A673 (cell line): ENCODE results near the gene VCAN. TPM values are rescaled to one million over a fixed set of nuclear protein-coding genes. Genes with fewer than 3 reads are reported as not detected.

Experiments
- BruUV-seq: library from RNA; stranded (reverse); fragments of 400-500 nt; replicated peaks from 2 replicates; lab custom pipeline; 2021; lab: Mats Ljungman, UMichigan
- CTCF ChIA-PET: fragments of 300-600 bp; sonication (Branson Sonifier 250); formaldehyde crosslinking; loops from one replicate; lab custom pipeline; 2022; ENCODE audit warnings: antibody characterized with exemption; lab: Charles Lee
- POLR2A ChIA-PET: fragments of 300-600 bp; sonication (Branson Sonifier 250); formaldehyde crosslinking; loops from one replicate; lab custom pipeline; 2022; ENCODE audit warnings: antibody characterized with exemption; ENCODE audit not compliant: low non-redundant PET; lab: Charles Lee
- DNase-seq: peaks from one replicate; pipeline ENCODE4 v3.0.0-alpha.2; 2015; ENCODE audit warnings: low spot score
- H3K27ac ChIP-seq: fragments of 200-600 bp; sonication (generic); 2 replicates; pipeline ENCODE4 v1.5.1; 2016; ENCODE audit warnings: mixed run types, low read depth, mild to moderate bottlenecking, mixed read lengths, antibody characterized with exemption, low read length; ENCODE audit not compliant: poor library complexity, severe bottlenecking
- H3K27me3 ChIP-seq: fragments of 200-600 bp; sonication (generic); replicated peaks from 2 replicates; pipeline ENCODE4 v1.6.1; 2017; ENCODE audit warnings: mixed run types, low read depth, mild to moderate bottlenecking, mixed read lengths, antibody characterized with exemption, low read length; ENCODE audit not compliant: insufficient read depth, poor library complexity
- H3K36me3 ChIP-seq: fragments of 200-600 bp; sonication (generic); 2 replicates; pipeline ENCODE4 v1.6.1; 2016; ENCODE audit warnings: mixed run types, mild to moderate bottlenecking, mixed read lengths, antibody characterized with exemption, low read length; ENCODE audit not compliant: insufficient read depth, poor library complexity, severe bottlenecking
- H3K4me1 ChIP-seq: fragments of 200-600 bp; sonication (generic); 2 replicates; pipeline ENCODE4 v1.6.1; 2017; ENCODE audit warnings: mixed run types, mild to moderate bottlenecking, mixed read lengths, antibody characterized with exemption, low read length; ENCODE audit not compliant: insufficient read depth, poor library complexity, severe bottlenecking
- H3K4me3 ChIP-seq: fragments of 200-600 bp; sonication (generic); 2 replicates; pipeline ENCODE4 v1.5.1; 2016; ENCODE audit warnings: low read depth, mixed run types, mild to moderate bottlenecking, mixed read lengths, low read length; ENCODE audit not compliant: poor library complexity, severe bottlenecking
- H3K9me3 ChIP-seq: fragments of 200-600 bp; sonication (generic); 2 replicates; pipeline ENCODE4 v1.6.1; 2016; ENCODE audit warnings: mixed run types, low read depth, mild to moderate bottlenecking, mixed read lengths, antibody characterized with exemption, low read length; ENCODE audit not compliant: poor library complexity, severe bottlenecking
- CTCF ChIP-seq: fragments of 300-800, 200-600 bp; sonication (generic); conservative IDR thresholded peaks from 2 replicates; pipeline ENCODE4 v1.5.1; 2017; ENCODE audit warnings: low read depth, mild to moderate bottlenecking, antibody characterized with exemption, low read length, moderate library complexity, mixed read lengths
- EZH2 ChIP-seq: fragments of 200-600 bp; sonication (generic); IDR thresholded peaks from 2 replicates; pipeline ENCODE4 v1.6.1; 2017; ENCODE audit warnings: borderline replicate concordance, low read depth, mild to moderate bottlenecking, mixed read lengths, antibody characterized with exemption, low read length; ENCODE audit not compliant: poor library complexity, severe bottlenecking
- intact Hi-C: fragments of 100-400 bp; cut with micrococcal nuclease; formaldehyde crosslinking; loops from one replicate; pipeline ENCODE4 v1.10.0; 2022; ENCODE audit not compliant: unreplicated experiment
- total RNA-seq: library from RNA; stranded (reverse); gene quantifications from 2 replicates; pipeline ENCODE4 v1.2.3, GENCODE V29; 2021

The VCAN gene
- total RNA-seq, 1 experiment from 2014 or later: 0.90 TPM

GRCh38 chr5:83564069-83564749, 92.7 kb downstream of the VCAN start:
- Histone ChIP-seq H3K27ac (no peak overlapping the region), H3K27me3 (peaks cover 4% of the 10 kb centered on the region), H3K9me3 (no peaks in the 10 kb centered on the region), H3K4me3 (no peak overlapping the region), H3K36me3 (no peaks in the 10 kb centered on the region), H3K4me1 (no peaks in the 10 kb centered on the region)
- DNase-seq: peak; percentile 52
- no TSS peak for BruUV-seq
- intact Hi-C loops: loop anchor here (1.0 to 5.0 kb wide), 2 partner anchors 922 to 1212 kb away; no protein-coding TSS in a partner anchor
- TF ChIP-seq CTCF (peak; percentile 68), EZH2 (no peak)
- CTCF ChIA-PET: no interaction called here
- POLR2A ChIA-PET: no interaction called here

- no TSS peak for BruUV-seq
- Histone ChIP-seq H3K27ac (no peak overlapping the region), H3K4me1 (no peaks in the 10 kb centered on the region), H3K4me3 (no peak overlapping the region), H3K9me3 (no peaks in the 10 kb centered on the region), H3K27me3 (no peaks in the 10 kb centered on the region), H3K36me3 (no peaks in the 10 kb centered on the region)
- intact Hi-C loops: no loop called here
- ChIA-PET CTCF (no interaction called here), POLR2A (no interaction called here)
- DNase-seq: no peak
- TF ChIP-seq EZH2 (no peak), CTCF (no peak)
Measured at GRCh38 chr5:83567741-83568140, 96.2 kb downstream of the VCAN start.

- H3K27me3 ChIP-seq: no peaks in the 10 kb centered on the region
- TF ChIP-seq CTCF: no peak
- no peak for TF ChIP-seq EZH2
- no peak overlapping the region for H3K4me3 ChIP-seq
- no peaks in the 10 kb centered on the region for H3K4me1 ChIP-seq
- DNase-seq: no peak
- POLR2A ChIA-PET: no interaction called here
- intact Hi-C loops: no loop called here
- CTCF ChIA-PET: no interaction called here
- H3K9me3 ChIP-seq: no peaks in the 10 kb centered on the region
- no peaks in the 10 kb centered on the region for H3K36me3 ChIP-seq
- no peak overlapping the region for H3K27ac ChIP-seq
- BruUV-seq: no TSS peak
Measured at GRCh38 chr5:83568186-83568585, 96.6 kb downstream of the VCAN start.
